ENCODE results near the gene INSR. TPM values are rescaled to one million over a fixed set of nuclear protein-coding genes. Genes with fewer than 3 reads are reported as not detected.

The INSR gene
- total RNA-seq, 4 donors from 2014 or later: 134 to 252 (median 164) TPM

GRCh38 chr19:7098701-7099596 is 195.3 kb downstream of the INSR start:
- DNase-seq: peak; percentile 94
- Histone ChIP-seq H3K4me3 (peak overlapping the region; percentile 54 to 77 (median 70)), H3K9me3 (peaks cover 9 to 20% of the 10 kb centered on the region in 2 donors), H3K27me3 (peaks cover 5% of the 10 kb centered on the region), H3K36me3 (no peaks in the 10 kb centered on the region), H3K4me1 (peaks cover 0 to 23% (median 7%) of the 10 kb centered on the region in 4 donors), H3K27ac (peak overlapping the region; percentile 90 to 97 (median 95))
- TF ChIP-seq EP300 (IDR thresholded peaks at IDR 0.05; ENCODE audit: low read depth): no peak
- TF ChIP-seq POLR2A (IDR thresholded peaks at IDR 0.05): peak; percentile 57
- TF ChIP-seq POLR2AphosphoS5 (IDR thresholded peaks at IDR 0.05): peak in 2 of 3 donors; percentile 47 to 73
- TF ChIP-seq CTCF (IDR thresholded peaks at IDR 0.05): peak in 2 of 5 experiments; percentile 9 to 30
- 0 to 1% methylated on average over 15 to 61 of the region's 78 CpGs for WGBS, 2 donors (ENCODE audit: low coverage in 1 of 2)
- intact Hi-C loops (cut with DNase I; ENCODE audit: low total_unique reads) (loop anchor here (10.0 kb wide), 1 partner anchor 586 kb away; the partner anchor contains the start of gene TRAPPC5), in situ Hi-C loops (cut with MboI; ENCODE audit: low pct_ligation_motif_present in 1 of 4, low pct_unique_long_range_greater_than_20kb in 1 of 4, low sequenced_read_pairs in 3 of 4) (no loop called here)

- Histone ChIP-seq H3K36me3 (no peaks in the 10 kb centered on the region), H3K9me3 (peaks cover 12 to 26% of the 10 kb centered on the region in 2 donors), H3K4me1 (peaks cover 0 to 23% (median 7%) of the 10 kb centered on the region in 4 donors), H3K4me3 (no peak overlapping the region), H3K27ac (peak overlapping the region; percentile 90 to 97 (median 95)), H3K27me3 (peaks cover 5% of the 10 kb centered on the region)
- TF ChIP-seq POLR2A (IDR thresholded peaks at IDR 0.05) (no peak), POLR2AphosphoS5 (IDR thresholded peaks at IDR 0.05) (no peak), CTCF (IDR thresholded peaks at IDR 0.05) (no peak), EP300 (IDR thresholded peaks at IDR 0.05; ENCODE audit: low read depth) (no peak)
- no peak for DNase-seq
- in situ Hi-C loops (cut with MboI; ENCODE audit: low pct_ligation_motif_present in 1 of 4, low pct_unique_long_range_greater_than_20kb in 1 of 4, low sequenced_read_pairs in 3 of 4) (no loop called here), intact Hi-C loops (cut with DNase I; ENCODE audit: low total_unique reads) (loop anchor here (10.0 kb wide), 1 partner anchor 587 kb away; the partner anchor contains the start of gene TRAPPC5)
- WGBS, 2 donors (ENCODE audit: low coverage in 1 of 2): 97 to 100% methylated on average over 3 of the region's 3 CpGs
These were observed 196.1 kb downstream of the INSR start for GRCh38 chr19:7098096-7098495.

- TF ChIP-seq POLR2A (IDR thresholded peaks at IDR 0.05): no peak
- no peak for TF ChIP-seq EP300 (IDR thresholded peaks at IDR 0.05; ENCODE audit: low read depth)
- TF ChIP-seq POLR2AphosphoS5 (IDR thresholded peaks at IDR 0.05): no peak
- no peak for TF ChIP-seq CTCF (IDR thresholded peaks at IDR 0.05)
- no peak overlapping the region for H3K27ac ChIP-seq
- H3K27me3 ChIP-seq: no peaks in the 10 kb centered on the region
- peaks cover 0 to 10% (median 4%) of the 10 kb centered on the region in 4 donors for H3K36me3 ChIP-seq
- intact Hi-C loops (cut with DNase I; ENCODE audit: low total_unique reads) (no loop called here), in situ Hi-C loops (cut with MboI; ENCODE audit: low pct_ligation_motif_present in 1 of 4, low pct_unique_long_range_greater_than_20kb in 1 of 4, low sequenced_read_pairs in 3 of 4) (no loop called here)
- WGBS, 2 donors (ENCODE audit: low coverage in 1 of 2): 80 to 91% methylated on average over 2 to 6 of the region's 6 CpGs
- H3K4me1 ChIP-seq: no peaks in the 10 kb centered on the region
- DNase-seq: no peak
- peaks cover 65 to 69% of the 10 kb centered on the region in 2 donors for H3K9me3 ChIP-seq
- H3K4me3 ChIP-seq: no peak overlapping the region
These were observed 205.2 kb downstream of the INSR start for GRCh38 chr19:7088999-7089398.

Measured in transverse colon (tissue), 4 donors.